ENCODE measurements around the gene RAB25.
A peak's percentile ranks its signal among the peaks of the same experiment; 100 is the strongest.

RAB25 gene

DNA sequence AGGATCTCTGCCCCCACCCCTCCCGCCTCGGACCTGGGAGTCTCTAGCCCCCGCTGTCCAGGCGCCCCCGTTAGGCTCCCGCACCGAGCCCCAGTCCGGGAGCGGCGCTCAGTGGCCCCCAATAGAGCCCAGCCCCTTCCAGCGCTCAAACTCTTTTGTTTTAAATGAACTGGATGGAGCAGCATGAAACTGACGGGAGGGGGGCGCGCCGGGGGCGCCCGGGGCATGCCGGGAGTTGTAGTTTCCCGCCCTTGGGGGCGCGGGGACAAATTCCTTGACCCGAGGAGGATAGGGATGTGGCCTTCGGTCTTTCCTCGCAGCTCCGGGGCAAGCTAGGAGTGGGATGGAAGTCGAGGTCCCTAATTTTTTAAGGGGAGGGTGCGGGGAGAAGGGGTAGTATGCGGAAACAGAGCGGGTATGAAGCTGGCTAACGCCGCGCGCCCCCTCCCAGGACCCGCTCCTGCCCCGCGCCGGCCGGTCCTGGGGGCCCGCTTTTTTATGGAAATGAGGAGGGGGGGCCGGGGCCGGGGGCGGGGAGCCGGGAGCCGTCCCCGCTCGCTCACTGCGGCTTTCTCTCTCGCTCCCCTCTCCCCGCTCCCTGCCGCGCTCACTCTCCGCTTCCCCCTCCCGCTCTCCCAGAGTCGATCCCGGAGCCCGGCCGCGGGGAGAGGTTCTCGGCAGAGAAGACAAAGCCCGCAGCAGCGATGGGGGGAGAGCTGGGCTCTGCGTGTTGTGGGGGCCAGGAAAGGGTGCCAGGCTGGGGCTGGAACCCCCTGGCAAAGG lies 21.5 kb downstream of the RAB25 start, which contains the start of gene MEX3A (continued):
- TF ChIP-seq, protein P1, sequence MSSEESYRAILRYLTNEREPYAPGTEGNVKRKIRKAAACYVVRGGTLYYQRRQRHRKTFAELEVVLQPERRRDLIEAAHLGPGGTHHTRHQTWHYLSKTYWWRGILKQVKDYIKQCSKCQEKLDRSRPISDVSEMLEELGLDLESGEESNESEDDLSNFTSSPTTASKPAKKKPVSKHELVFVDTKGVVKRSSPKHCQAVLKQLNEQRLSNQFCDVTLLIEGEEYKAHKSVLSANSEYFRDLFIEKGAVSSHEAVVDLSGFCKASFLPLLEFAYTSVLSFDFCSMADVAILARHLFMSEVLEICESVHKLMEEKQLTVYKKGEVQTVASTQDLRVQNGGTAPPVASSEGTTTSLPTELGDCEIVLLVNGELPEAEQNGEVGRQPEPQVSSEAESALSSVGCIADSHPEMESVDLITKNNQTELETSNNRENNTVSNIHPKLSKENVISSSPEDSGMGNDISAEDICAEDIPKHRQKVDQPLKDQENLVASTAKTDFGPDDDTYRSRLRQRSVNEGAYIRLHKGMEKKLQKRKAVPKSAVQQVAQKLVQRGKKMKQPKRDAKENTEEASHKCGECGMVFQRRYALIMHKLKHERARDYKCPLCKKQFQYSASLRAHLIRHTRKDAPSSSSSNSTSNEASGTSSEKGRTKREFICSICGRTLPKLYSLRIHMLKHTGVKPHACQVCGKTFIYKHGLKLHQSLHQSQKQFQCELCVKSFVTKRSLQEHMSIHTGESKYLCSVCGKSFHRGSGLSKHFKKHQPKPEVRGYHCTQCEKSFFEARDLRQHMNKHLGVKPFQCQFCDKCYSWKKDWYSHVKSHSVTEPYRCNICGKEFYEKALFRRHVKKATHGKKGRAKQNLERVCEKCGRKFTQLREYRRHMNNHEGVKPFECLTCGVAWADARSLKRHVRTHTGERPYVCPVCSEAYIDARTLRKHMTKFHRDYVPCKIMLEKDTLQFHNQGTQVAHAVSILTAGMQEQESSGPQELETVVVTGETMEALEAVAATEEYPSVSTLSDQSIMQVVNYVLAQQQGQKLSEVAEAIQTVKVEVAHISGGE (tag by site-specific recombination; conservative IDR thresholded peaks at IDR 0.05; ENCODE audit: low read depth) = 0 out of 2 replicates have a peak, but pooled peaks have one; percentile 14
- no peak for TF ChIP-seq ZNF571 (tag by site-specific recombination; IDR thresholded peaks at IDR 0.05)
- TF ChIP-seq, protein P2, sequence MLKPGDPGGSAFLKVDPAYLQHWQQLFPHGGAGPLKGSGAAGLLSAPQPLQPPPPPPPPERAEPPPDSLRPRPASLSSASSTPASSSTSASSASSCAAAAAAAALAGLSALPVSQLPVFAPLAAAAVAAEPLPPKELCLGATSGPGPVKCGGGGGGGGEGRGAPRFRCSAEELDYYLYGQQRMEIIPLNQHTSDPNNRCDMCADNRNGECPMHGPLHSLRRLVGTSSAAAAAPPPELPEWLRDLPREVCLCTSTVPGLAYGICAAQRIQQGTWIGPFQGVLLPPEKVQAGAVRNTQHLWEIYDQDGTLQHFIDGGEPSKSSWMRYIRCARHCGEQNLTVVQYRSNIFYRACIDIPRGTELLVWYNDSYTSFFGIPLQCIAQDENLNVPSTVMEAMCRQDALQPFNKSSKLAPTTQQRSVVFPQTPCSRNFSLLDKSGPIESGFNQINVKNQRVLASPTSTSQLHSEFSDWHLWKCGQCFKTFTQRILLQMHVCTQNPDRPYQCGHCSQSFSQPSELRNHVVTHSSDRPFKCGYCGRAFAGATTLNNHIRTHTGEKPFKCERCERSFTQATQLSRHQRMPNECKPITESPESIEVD (tag by site-specific recombination; IDR thresholded peaks at IDR 0.05) = no peak
- TF ChIP-seq, protein P3, sequence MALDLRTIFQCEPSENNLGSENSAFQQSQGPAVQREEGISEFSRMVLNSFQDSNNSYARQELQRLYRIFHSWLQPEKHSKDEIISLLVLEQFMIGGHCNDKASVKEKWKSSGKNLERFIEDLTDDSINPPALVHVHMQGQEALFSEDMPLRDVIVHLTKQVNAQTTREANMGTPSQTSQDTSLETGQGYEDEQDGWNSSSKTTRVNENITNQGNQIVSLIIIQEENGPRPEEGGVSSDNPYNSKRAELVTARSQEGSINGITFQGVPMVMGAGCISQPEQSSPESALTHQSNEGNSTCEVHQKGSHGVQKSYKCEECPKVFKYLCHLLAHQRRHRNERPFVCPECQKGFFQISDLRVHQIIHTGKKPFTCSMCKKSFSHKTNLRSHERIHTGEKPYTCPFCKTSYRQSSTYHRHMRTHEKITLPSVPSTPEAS (tag by site-specific recombination; IDR thresholded peaks at IDR 0.05) = peak; percentile 20; the same call in 1 of the 2 replicates
- peak; percentile 56 for TF ChIP-seq IKZF3 (tag by site-specific recombination; IDR thresholded peaks at IDR 0.05)
- peak; percentile 70; the same call in 1 of the 2 replicates for TF ChIP-seq ZXDB (tag by site-specific recombination; IDR thresholded peaks at IDR 0.05)
- TF ChIP-seq, protein P4, sequence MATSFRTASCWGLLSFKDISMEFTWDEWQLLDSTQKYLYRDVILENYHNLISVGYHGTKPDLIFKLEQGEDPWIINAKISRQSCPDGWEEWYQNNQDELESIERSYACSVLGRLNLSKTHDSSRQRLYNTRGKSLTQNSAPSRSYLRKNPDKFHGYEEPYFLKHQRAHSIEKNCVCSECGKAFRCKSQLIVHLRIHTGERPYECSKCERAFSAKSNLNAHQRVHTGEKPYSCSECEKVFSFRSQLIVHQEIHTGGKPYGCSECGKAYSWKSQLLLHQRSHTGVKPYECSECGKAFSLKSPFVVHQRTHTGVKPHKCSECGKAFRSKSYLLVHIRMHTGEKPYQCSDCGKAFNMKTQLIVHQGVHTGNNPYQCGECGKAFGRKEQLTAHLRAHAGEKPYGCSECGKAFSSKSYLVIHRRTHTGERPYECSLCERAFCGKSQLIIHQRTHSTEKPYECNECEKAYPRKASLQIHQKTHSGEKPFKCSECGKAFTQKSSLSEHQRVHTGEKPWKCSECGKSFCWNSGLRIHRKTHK (tag by site-specific recombination; IDR thresholded peaks at IDR 0.05) = no peak
- no peak for TF ChIP-seq ZNF624 (tag by site-specific recombination; IDR thresholded peaks at IDR 0.05)
- TF ChIP-seq ZNF514 (tag by site-specific recombination; IDR thresholded peaks at IDR 0.05) = no peak

DNA sequence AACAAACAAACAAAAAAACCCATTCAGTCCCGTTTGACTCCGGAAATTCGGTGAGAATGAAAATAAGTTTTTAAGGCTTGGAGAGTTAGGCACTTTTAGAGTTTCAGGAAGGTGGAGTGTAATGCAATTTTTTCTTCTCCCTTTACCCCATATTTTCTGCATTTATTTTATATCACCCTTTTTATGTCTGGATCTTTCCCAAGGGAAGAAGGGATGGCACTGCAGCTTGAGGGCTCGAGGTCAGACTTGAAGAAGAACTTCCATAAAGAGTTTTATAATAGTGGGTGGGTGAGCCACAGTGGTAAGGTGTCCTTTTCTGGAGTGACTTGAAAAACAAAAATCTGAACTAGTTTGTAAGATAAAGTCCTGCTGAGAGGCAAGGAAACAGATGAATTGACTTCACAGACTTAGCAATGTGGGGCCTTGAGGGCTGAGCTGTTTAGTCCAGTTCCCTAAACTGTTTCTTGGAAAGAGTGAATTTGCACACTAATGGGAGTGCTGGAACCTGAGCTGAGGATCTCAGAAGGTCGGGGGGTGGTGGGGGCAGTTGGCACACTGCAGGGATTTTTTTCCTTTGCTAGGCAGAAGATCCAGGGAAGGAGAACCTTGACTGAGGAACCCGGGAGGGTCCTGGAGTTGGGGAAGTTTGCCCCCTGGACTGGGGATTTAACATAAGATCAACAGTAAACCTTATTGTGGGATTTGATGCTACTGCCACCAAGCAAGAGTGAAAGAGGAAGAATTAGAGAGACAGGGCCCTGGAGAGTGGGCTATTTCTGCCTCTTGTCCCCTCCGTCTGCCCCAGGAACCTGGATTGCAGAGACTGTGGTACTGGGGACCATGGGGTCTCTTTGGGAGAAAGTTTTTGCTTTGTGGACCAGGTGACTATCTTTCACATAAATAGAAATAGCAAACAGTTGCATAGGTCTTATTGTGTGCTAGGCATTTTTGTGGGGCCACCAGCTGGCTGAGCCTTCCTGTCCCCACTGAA lies 23.1 kb downstream of the RAB25 start:
- Histone ChIP-seq H3K36me3 (ENCODE audit: control insufficient read depth in 2 of 2, insufficient read depth in 1 of 2, low read length in 2 of 2) (no peaks in the 10 kb centered on the region; a peak in 1 of 3 replicates), H3K4me3 (ENCODE audit: low read depth, low read length) (no peak overlapping the region), H3K27ac (ENCODE audit: extremely low read depth, low read depth, low read length) (no peak overlapping the region), H3K9me3 (ENCODE audit: control insufficient read depth, insufficient read depth, low read depth, low read length) (no peaks in the 10 kb centered on the region), H3K4me1 (ENCODE audit: control insufficient read depth, insufficient read depth, low read length) (peaks cover 3% of the 10 kb centered on the region; the same call in 1 of the 2 replicates)
- CTCF ChIA-PET = interaction anchor here (0.6 to 2.9 kb wide), 7 partner anchors 7 to 146 kb away, joined by 3 to 20 read pairs (median 8); partner anchors contain the start of gene LMNA
- POLR2A ChIA-PET = interaction anchor here (0.7 to 1.2 kb wide), 2 partner anchors 53 to 129 kb away, joined by 3 read pairs; partner anchors contain the start of gene PMF1
- no peak for TF ChIP-seq ZNF610 (tag by site-specific recombination; IDR thresholded peaks at IDR 0.05; ENCODE audit: borderline replicate concordance)
- peak; percentile 43; the same call in 1 of the 2 replicates for TF ChIP-seq ZBTB20 (tag by site-specific recombination; IDR thresholded peaks at IDR 0.05)

All from HEK293 (cell line).